HPDE6-E6E7 (cell line): Measurements from ENCODE around the gene OOSP4A.
A peak's percentile ranks its signal among the peaks of the same experiment; 100 is the strongest.
"Not testable (repeated sequence)": the region's sequence is repeated elsewhere in the genome, so short reads cannot be mapped to it uniquely, and the experiment has no call there.

Experiments
- DNase-seq: peaks from one replicate; pipeline ENCODE4 v3.0.0; 2011; ENCODE audit warnings: missing footprints; ENCODE audit errors: extremely low spot score

Gene OOSP4A

DNA sequence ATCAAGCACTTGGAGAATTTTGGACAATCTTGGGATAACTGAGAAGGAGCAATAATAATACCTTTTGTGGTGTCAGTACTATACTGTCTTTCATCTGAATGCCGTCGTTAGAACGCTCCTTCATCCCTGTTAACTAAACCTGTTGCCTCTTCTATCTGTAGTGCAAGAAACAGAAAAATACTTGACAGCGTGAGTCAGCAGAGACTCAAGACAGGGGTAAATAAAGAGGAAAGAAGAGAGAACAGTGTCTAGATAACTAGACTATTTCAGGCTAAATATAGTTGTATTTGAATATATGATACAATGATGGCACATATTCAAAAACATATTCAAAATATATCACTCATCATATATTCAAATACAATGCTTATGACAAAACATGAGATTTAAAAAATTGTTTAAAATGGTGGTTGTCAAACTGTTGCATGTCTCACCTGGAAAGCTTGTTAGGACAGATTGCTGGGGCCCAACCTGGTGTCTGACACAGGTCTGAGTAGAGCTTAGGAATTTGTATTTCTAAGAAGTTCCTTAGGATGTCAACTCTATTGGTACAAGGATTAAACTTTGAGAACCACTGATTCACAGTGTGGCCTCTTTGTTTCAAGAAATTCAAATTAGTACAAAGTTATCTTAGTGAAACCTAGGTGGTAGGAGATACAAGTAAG is 17.4 kb downstream of the OOSP4A start:
- DNase-seq: peak; percentile 3

GRCh38 chr11:59982037-59982436 is 18.2 kb downstream of the OOSP4A start:
- not testable (repeated sequence) for DNase-seq

DNA sequence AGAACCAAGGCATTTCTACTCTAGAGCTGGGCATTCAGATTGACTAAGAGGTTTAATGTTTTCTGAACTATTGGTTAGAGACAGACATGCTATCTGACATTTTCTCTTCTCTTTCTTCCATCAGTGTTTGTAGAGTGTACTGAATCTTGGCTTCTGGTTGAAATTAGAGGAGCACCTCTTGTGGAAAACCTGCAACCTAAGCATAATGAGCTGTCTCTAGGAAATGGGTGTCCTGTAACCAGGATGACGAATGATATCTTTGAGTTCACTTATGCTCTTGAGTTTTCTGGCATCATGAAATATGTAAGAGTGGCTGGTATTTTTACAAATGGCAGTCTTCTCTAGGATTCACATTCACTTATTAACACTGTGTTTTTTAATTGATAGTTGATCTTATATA is 19.4 kb downstream of the OOSP4A start:
- no peak for DNase-seq

DNA sequence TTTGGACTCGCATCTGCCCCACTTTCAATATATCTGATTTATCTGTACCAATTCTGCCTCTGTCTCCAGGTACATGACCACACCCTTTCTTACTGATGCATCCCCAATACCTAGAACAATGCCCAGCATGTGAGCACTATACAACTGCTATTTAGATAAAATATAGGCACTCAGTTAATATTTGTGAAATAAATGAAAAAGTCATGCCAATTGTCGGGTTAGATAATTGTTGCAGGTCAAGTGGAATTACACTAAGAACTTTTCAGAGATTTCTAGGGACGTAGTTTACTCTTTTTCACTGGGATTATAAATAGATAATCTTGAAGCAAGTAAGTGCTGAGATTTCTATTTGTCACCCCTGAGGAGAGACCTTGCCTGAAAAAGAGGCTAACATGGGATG is 20.5 kb downstream of the OOSP4A start:
- DNase-seq: no peak

DNA sequence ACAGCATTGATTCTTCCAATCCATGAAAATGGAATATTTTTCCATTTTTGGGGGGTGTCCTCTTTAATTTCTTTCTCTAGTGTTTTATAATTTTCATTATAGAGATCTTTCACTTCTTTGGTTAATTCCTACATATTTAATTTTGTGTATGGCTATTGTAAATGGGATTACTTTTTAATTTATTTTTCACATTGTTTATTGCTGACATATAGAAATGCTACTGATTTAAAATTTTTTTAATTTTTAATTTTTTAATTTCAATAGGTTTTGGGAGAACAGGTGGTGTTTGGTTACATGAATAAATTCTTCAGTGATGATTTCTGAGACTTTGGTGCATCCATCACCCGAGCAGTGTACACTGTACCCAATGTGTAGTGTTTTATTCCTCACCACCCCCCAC is 26.6 kb downstream of the OOSP4A start:
- no peak for DNase-seq

DNA sequence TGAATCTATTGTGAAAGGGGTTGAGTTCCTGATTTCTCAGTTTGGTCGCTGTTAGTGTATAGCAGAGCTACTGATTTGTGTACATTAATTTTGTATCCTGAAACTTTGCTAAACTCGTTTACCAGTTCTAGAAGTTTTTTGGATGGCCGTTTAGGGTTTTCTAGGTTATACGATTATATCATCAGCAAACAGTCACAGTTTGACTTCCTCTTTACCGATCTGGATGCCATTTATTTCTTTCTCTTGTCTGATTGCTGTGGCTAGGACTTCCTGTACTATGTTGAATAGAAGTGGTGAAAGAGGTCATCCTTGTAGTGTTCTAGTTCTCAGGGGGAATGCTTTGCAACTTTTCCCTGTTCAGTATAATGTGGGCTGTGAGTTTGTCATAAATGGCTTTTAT is 28.6 kb downstream of the OOSP4A start:
- DNase-seq: no peak

DNA sequence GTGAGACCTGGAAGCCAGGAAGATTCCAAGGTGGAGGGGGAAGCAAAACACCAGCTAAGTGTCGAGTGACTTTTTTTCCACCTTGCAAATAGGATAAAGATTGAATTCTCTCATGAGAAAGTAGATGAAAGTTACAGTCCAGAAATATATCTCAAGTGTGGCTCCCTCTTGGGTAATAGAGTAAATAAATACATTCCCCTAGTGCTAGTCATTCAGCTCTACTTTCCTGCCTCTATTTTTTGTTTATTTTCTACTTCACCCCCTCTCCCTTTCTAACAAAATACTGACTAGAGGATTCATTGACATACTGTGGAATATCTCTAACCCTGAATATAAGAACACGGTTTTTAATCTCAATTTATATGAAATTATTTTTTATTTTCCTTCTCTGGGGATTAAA is 34.0 kb downstream of the OOSP4A start:
- no peak for DNase-seq

- DNase-seq: no peak
These were observed 35.9 kb downstream of the OOSP4A start for GRCh38 chr11:59999691-60000090.

DNA sequence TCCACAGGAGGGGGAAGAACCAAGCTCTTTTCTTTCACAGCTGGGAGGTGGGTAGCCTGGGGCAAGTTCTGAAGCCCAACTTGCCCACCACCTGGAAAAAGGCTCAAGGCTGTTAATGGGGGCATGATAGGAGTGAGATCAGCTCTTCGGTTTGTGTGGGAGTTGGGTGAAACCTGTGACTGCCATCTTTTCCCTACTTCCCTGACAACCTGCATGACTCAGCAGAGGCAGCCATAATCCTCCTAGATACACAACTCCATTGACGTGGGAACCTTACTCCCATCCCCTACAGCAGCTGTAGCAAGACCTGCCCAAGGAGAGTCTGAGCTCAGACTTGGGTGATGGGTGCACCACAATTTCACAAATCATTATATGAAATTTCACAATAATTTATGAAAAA is 39.9 kb downstream of the OOSP4A start:
- no peak for DNase-seq

GRCh38 chr11:60005360-60005759 is 41.5 kb downstream of the OOSP4A start:
- peak; percentile 3 for DNase-seq

DNA sequence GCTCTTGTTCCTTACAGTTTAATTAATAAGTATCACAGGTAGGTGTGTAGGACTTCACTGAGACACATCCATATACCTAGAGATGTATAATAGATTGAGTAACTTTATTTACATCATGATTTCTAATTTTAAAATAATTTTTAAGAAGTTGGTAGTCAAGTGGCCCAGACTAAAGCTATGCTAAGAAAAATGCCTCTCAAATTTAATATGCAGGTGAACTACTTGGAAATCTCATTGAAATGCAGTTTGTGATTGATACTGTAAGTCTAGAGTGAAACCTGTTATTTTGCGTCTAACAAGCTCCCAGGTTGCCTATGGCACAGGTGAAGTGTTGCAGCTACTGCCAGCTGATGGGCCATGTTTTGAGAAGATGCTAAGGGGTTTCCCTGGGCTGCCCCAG is 53.0 kb downstream of the OOSP4A start, which contains the start of gene OOSP4B:
OOSP4B (plus strand) TSS at position 301 of the 400 bp plus-strand sequence.
- DNase-seq: no peak

- DNase-seq: no peak
These were observed 54.2 kb downstream of the OOSP4A start for GRCh38 chr11:60018058-60018457.
